Measurements from ENCODE around the gene PTGS1.
"Not testable (repeated sequence)": the region's sequence is repeated elsewhere in the genome, so short reads cannot be mapped to it uniquely, and the experiment has no call there.

Gene PTGS1

GRCh38 chr9:122406070-122406890 lies 35.5 kb downstream of the PTGS1 start:
- H2AFZ ChIP-seq (ENCODE audit: low read depth, low read length, severe bottlenecking) = no peak overlapping the region
- no peak overlapping the region for H3K9ac ChIP-seq (ENCODE audit: low read length)
- H3K9me2 ChIP-seq (replicated peaks; ENCODE audit: insufficient read depth, low read length) = no peaks in the 10 kb centered on the region

DNA sequence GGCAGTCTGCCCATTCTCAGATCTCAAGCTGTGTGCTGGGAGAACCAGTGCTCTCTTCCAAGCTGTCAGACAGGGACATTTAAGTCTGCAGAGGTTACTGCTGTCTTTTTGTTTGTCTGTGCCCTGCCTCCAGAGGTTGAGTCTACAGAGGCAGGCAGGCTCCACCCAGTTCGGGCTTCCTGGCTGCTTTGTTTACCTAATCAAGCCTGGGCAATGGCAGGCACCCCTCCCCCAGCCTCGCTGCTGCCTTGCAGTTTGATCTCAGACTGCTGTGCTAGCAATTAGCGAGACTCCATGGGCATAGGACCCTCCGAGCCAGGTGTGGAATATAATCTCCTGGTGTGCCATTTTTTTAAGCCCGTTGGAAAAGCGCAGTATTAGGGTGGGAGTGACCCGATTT lies 43.3 kb downstream of the PTGS1 start:
- not testable (repeated sequence) for H3K9me2 ChIP-seq (replicated peaks; ENCODE audit: insufficient read depth, low read length); H3K4me3 ChIP-seq (ENCODE audit: insufficient read depth, low read length, poor library complexity, severe bottlenecking); H3K79me2 ChIP-seq (ENCODE audit: insufficient read depth, low read length); H3F3A ChIP-seq (ENCODE audit: insufficient read depth); H3K4me2 ChIP-seq (ENCODE audit: low read depth, low read length, poor library complexity, severe bottlenecking); H3K9ac ChIP-seq (ENCODE audit: low read length); H3K9me3 ChIP-seq (ENCODE audit: insufficient read depth, low read length); H2AFZ ChIP-seq (ENCODE audit: low read depth, low read length, severe bottlenecking); H3K27ac ChIP-seq (ENCODE audit: low read depth, low read length); H4K20me1 ChIP-seq (ENCODE audit: low read depth, low read length); H3K27me3 ChIP-seq (ENCODE audit: low read length); H3K36me3 ChIP-seq (ENCODE audit: low read length)

More at GRCh38 chr9:122406070-122406890, 35.5 kb downstream of the PTGS1 start:
- H4K20me1 ChIP-seq (ENCODE audit: low read depth, low read length) = no peaks in the 10 kb centered on the region
- no peaks in the 10 kb centered on the region for H3K27me3 ChIP-seq (ENCODE audit: low read length)
- H3K79me2 ChIP-seq (ENCODE audit: insufficient read depth, low read length) = no peaks in the 10 kb centered on the region
- H3K36me3 ChIP-seq (ENCODE audit: low read length) = no peaks in the 10 kb centered on the region
- no peaks in the 10 kb centered on the region for H3K9me3 ChIP-seq (ENCODE audit: insufficient read depth, low read length)
- no peak overlapping the region for H3K4me2 ChIP-seq (ENCODE audit: low read depth, low read length, poor library complexity, severe bottlenecking)
- H3F3A ChIP-seq (ENCODE audit: insufficient read depth) = no peaks in the 10 kb centered on the region
- no peak overlapping the region for H3K4me3 ChIP-seq (ENCODE audit: insufficient read depth, low read length, poor library complexity, severe bottlenecking)
- TF ChIP-seq CTCF (IDR thresholded peaks at IDR 0.05; ENCODE audit: insufficient read depth, low read length, poor library complexity, severe bottlenecking) (no peak), EZH2phosphoT487 (conservative IDR thresholded peaks at IDR 0.05; ENCODE audit: low read length) (no peak)
- H3K27ac ChIP-seq (ENCODE audit: low read depth, low read length) = no peak overlapping the region

- Histone ChIP-seq H3K9me3 (ENCODE audit: insufficient read depth, low read length) (peaks cover 32% of the 10 kb centered on the region; the same call in 1 of the 2 replicates), H3K36me3 (ENCODE audit: low read length) (0 out of 2 replicates have a peak, but pooled peaks cover 3% of the 10 kb centered on the region)
Measured at GRCh38 chr9:122418016-122418415, 47.2 kb downstream of the PTGS1 start.

More at GRCh38 chr9:122418016-122418415, 47.2 kb downstream of the PTGS1 start:
- Histone ChIP-seq H3K27ac (ENCODE audit: low read depth, low read length) (no peak overlapping the region), H3K9ac (ENCODE audit: low read length) (no peak overlapping the region), H3F3A (ENCODE audit: insufficient read depth) (no peaks in the 10 kb centered on the region), H3K27me3 (ENCODE audit: low read length) (no peaks in the 10 kb centered on the region), H3K9me2 (replicated peaks; ENCODE audit: insufficient read depth, low read length) (no peaks in the 10 kb centered on the region), H3K4me2 (ENCODE audit: low read depth, low read length, poor library complexity, severe bottlenecking) (no peak overlapping the region), H2AFZ (ENCODE audit: low read depth, low read length, severe bottlenecking) (no peak overlapping the region), H3K79me2 (ENCODE audit: insufficient read depth, low read length) (no peaks in the 10 kb centered on the region), H4K20me1 (ENCODE audit: low read depth, low read length) (no peaks in the 10 kb centered on the region), H3K4me3 (ENCODE audit: insufficient read depth, low read length, poor library complexity, severe bottlenecking) (no peak overlapping the region)
- no peak for TF ChIP-seq CTCF (IDR thresholded peaks at IDR 0.05; ENCODE audit: insufficient read depth, low read length, poor library complexity, severe bottlenecking)

Measured in SU-DHL-6 (cell line).